Endothelial cell of umbilical vein (primary cell): ENCODE measurements around the gene LRG1. TPM values are rescaled to one million over a fixed set of nuclear protein-coding genes. Genes with fewer than 3 reads are reported as not detected.

Experiments used
- BruUV-seq: library from RNA; stranded (reverse); fragments of 400-500 nt; replicated peaks from 2 replicates; lab custom pipeline; 2021; lab: Mats Ljungman, UMichigan
- CTCF ChIA-PET: fragments of 300-600, 350-600 bp; sonication (Branson Sonifier 250); formaldehyde crosslinking; loops from one replicate; lab custom pipeline; 2021; ENCODE audit warnings: antibody characterized with exemption, inconsistent platforms; lab: Charles Lee
- POLR2A ChIA-PET: fragments of 300-600, 350-600 bp; sonication (Branson Sonifier 250); formaldehyde crosslinking; loops from one replicate; lab custom pipeline; 2021; ENCODE audit warnings: antibody characterized with exemption, inconsistent platforms; lab: Charles Lee
- DNase-seq: peaks from one replicate; pipeline ENCODE4 v3.0.0-alpha.2; 2011; ENCODE audit warnings: low read depth, low spot score
- FAIRE-seq: peaks from 2 replicates; lab custom pipeline; 2011; peaks lifted over from hg19 to GRCh38; lab: Jason Lieb, UNC
- H2AFZ ChIP-seq: 2 replicates; pipeline ENCODE4 v1.6.0; 2012; ENCODE audit warnings: low read depth, low read length, control low read depth, inconsistent platforms
- H3K27ac ChIP-seq: 2 replicates; pipeline ENCODE4 v1.5.1; 2011; ENCODE audit warnings: low read depth, mild to moderate bottlenecking, control low read depth, low read length, moderate library complexity; ENCODE audit not compliant: insufficient read depth
- H3K27me3 ChIP-seq, 2 experiments: 2 replicates each; pipeline versions ENCODE4 v1.6.0 to v1.6.1; 2011; ENCODE audit warnings: low read length in 2 of 2, mixed read lengths in 1 of 2; ENCODE audit not compliant: control insufficient read depth in 2 of 2, insufficient read depth in 2 of 2
- H3K36me3 ChIP-seq, 2 experiments: 2 replicates in 1 of 2; 3 replicates in 1 of 2; pipeline ENCODE4 v1.5.1; 2011; ENCODE audit warnings: low read length in 2 of 2, mild to moderate bottlenecking in 1 of 2, moderate library complexity in 1 of 2; ENCODE audit not compliant: control insufficient read depth in 2 of 2, insufficient read depth in 2 of 2; ENCODE audit errors: extremely low read depth in 1 of 2
- H3K4me1 ChIP-seq: 3 replicates; pipeline ENCODE4 v1.5.1; 2011; ENCODE audit warnings: mild to moderate bottlenecking, low read length; ENCODE audit not compliant: control insufficient read depth, insufficient read depth; ENCODE audit errors: extremely low read depth
- H3K4me2 ChIP-seq: 2 replicates; pipeline ENCODE4 v1.6.1; 2011; ENCODE audit warnings: low read length, control low read depth, mixed read lengths; ENCODE audit not compliant: insufficient read depth
- H3K4me3 ChIP-seq, 3 experiments: fragments of 200-600 bp in 1 of 3; sonication (generic), shearing (Covaris generic) in 1 of 3; replicated peaks in 1 of 3; 2 replicates each; pipeline ENCODE4 v1.5.1; 2011 to 2016; ENCODE audit warnings: control low read depth in 3 of 3, low read length in 3 of 3, mild to moderate bottlenecking in 2 of 3, inconsistent platforms in 1 of 3, low read depth in 1 of 3, moderate library complexity in 1 of 3; ENCODE audit not compliant: insufficient read depth in 1 of 3
- H3K79me2 ChIP-seq: 2 replicates; pipeline ENCODE4 v1.6.0; 2012; ENCODE audit warnings: low read length, inconsistent platforms; ENCODE audit not compliant: control insufficient read depth, insufficient read depth
- H3K9ac ChIP-seq: replicated peaks from 2 replicates; pipeline ENCODE3; 2011; ENCODE audit warnings: low read length, control low read depth; ENCODE audit not compliant: insufficient read depth; ENCODE audit errors: extremely low read depth
- H3K9me1 ChIP-seq: replicated peaks from 3 replicates; pipeline ENCODE4 v1.6.0; 2011; ENCODE audit warnings: mild to moderate bottlenecking, low read length; ENCODE audit not compliant: control insufficient read depth, insufficient read depth; ENCODE audit errors: extremely low read depth
- H3K9me3 ChIP-seq: replicated peaks from 2 replicates; pipeline ENCODE4 v1.5.1; 2012; ENCODE audit warnings: low read length, inconsistent platforms; ENCODE audit not compliant: control insufficient read depth, insufficient read depth
- H4K20me1 ChIP-seq: replicated peaks from 2 replicates; pipeline ENCODE3; 2011; ENCODE audit warnings: mild to moderate bottlenecking, low read length; ENCODE audit not compliant: control insufficient read depth, insufficient read depth; ENCODE audit errors: extremely low read depth
- EZH2 ChIP-seq: IDR thresholded peaks from 2 replicates; pipeline ENCODE4 v1.6.1; 2012; ENCODE audit warnings: borderline replicate concordance, low read depth, mild to moderate bottlenecking, moderate library complexity, low read length, inconsistent platforms; ENCODE audit not compliant: severe bottlenecking
- FOS ChIP-seq: IDR thresholded peaks from 2 replicates; pipeline ENCODE4 v1.6.1; 2011; ENCODE audit warnings: mild to moderate bottlenecking, low read length, moderate library complexity, borderline replicate concordance; ENCODE audit not compliant: insufficient read depth
- GATA2 ChIP-seq: IDR thresholded peaks from 2 replicates; pipeline ENCODE4 v1.7.0; 2011; ENCODE audit warnings: low read depth, mild to moderate bottlenecking, moderate library complexity, mixed read lengths, low read length; ENCODE audit not compliant: insufficient read length, insufficient read depth
- JUN ChIP-seq: IDR thresholded peaks from 2 replicates; pipeline ENCODE4 v1.6.1; 2011; ENCODE audit warnings: borderline replicate concordance, low read depth; ENCODE audit not compliant: insufficient read length, insufficient read depth
- MYC ChIP-seq: IDR thresholded peaks from one replicate; pipeline ENCODE4 v1.6.1; 2011; ENCODE audit warnings: mild to moderate bottlenecking, low read depth, low read length
- POLR2A ChIP-seq: IDR thresholded peaks from 2 replicates; pipeline ENCODE4 v1.6.1; 2012; ENCODE audit warnings: low read depth, mild to moderate bottlenecking, control low read depth, low read length
- POLR2AphosphoS5 ChIP-seq: IDR thresholded peaks from 2 replicates; pipeline ENCODE4 v1.6.1; 2012; ENCODE audit warnings: low read depth, mild to moderate bottlenecking, control low read depth, low read length, moderate library complexity; ENCODE audit not compliant: insufficient read depth
- dilution Hi-C: fragments of 300-500 bp; cut with MboI; formaldehyde crosslinking; loops from one replicate; pipeline ENCODE4 v1.15.0; 2019; ENCODE audit warnings: low sequenced_read_pairs; ENCODE audit not compliant: extremely low pct_ligation_motif_present
- intact Hi-C: fragments of 100-400 bp; cut with micrococcal nuclease; formaldehyde crosslinking; loops from one replicate; pipeline ENCODE4 v1.10.0; 2022
- polyA plus RNA-seq, 4 experiments: library from polyadenylated mRNA; depleted of rRNA in 3 of 4; stranded (reverse) in 3 of 4; unstranded in 1 of 4; fragments of >200 nt; gene quantifications; 2 replicates each; pipeline versions ENCODE4 v1.2.1 to v1.2.3, GENCODE V29; 2011 to 2012; ENCODE audit warnings: missing spikeins in 1 of 4
- total RNA-seq: library from RNA; stranded (reverse); gene quantifications from 2 replicates; pipeline ENCODE4 v1.2.3, GENCODE V29; 2021
- TF ChIP-seq, protein P1 (sequence below): IDR thresholded peaks from 2 replicates; pipeline ENCODE4 v1.6.1; 2011; ENCODE audit not compliant: insufficient read depth, insufficient read length
- TF ChIP-seq, protein P2 (sequence below), 2 donors: IDR thresholded peaks; 1 replicate in 1 of 2; 2 replicates in 1 of 2; pipeline ENCODE4 v1.5.1; 2011; ENCODE audit warnings: low read length in 2 of 2, mild to moderate bottlenecking in 2 of 2, moderate library complexity in 2 of 2, control low read depth in 1 of 2, inconsistent platforms in 1 of 2, low read depth in 1 of 2; ENCODE audit not compliant: insufficient read depth in 1 of 2; ENCODE audit errors: extremely low read depth in 1 of 2

The LRG1 gene
- total and polyA plus RNA-seq, 2 donors (not counting 3 experiments of a cell fraction or from before 2014, with no cell fraction given), result 0.21 to 0.31 TPM

DNA sequence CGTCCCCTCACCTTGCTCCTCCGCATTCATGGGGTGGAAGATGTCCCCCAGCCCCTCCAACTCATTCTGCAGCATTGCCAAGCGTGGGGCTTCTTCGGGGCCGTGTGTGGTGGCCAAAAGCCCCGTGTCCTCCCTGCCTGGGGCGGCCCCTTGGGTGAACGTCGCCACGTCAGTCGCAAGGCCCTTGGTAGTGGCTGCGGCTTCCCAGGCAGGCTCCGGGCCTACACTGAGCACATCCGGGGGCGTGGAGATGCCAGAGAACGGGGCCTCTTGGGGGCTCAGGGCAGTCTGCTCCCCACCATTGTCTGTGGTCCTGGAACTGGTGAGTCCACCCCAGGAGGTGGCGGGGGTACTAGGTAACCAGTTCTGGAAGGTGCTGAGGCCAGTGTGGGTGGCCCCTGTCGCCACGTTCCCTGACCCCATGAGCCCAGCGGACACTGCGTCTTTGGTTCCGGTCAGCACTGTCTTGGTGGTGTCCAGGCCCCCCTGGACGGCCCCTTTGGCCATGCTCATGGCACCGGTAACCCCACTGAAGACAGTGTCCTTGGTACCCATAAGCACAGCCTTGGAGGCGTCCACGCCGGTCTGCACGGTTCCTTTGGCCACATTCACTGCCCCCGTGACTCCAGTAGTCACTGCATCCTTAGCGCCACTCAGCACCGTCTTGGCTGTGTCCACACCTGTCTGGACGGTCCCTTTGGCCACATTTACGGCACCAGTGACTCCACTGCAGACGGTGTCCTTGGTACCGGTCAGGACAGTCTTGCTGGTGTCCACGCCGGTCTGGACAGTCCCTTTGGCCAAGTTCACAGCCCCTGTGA, 29.2 kb downstream of the LRG1 start:
- no peak overlapping the region for H3K4me2 ChIP-seq
- POLR2A ChIA-PET, result no interaction called here
- peaks cover 10% of the 10 kb centered on the region for H3K4me1 ChIP-seq
- H3K9me3 ChIP-seq, result no peaks in the 10 kb centered on the region
- H2AFZ ChIP-seq, result no peak overlapping the region
- no peak overlapping the region for H3K9ac ChIP-seq
- H3K9me1 ChIP-seq, result no peaks in the 10 kb centered on the region
- intact Hi-C loops (no loop called here), dilution Hi-C loops (no loop called here)
- no peak overlapping the region for H3K4me3 ChIP-seq
- H3K27ac ChIP-seq, result no peak overlapping the region
- FAIRE-seq, result no peak
- no peaks in the 10 kb centered on the region for H4K20me1 ChIP-seq
- TF ChIP-seq GATA2, result no peak
- no peak for TF ChIP-seq FOS
- no peak for TF ChIP-seq POLR2A
- TF ChIP-seq, protein P1, sequence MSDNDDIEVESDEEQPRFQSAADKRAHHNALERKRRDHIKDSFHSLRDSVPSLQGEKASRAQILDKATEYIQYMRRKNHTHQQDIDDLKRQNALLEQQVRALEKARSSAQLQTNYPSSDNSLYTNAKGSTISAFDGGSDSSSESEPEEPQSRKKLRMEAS, result no peak
- TF ChIP-seq POLR2AphosphoS5, result no peak
- no peak for TF ChIP-seq EZH2
- TF ChIP-seq, protein P2, sequence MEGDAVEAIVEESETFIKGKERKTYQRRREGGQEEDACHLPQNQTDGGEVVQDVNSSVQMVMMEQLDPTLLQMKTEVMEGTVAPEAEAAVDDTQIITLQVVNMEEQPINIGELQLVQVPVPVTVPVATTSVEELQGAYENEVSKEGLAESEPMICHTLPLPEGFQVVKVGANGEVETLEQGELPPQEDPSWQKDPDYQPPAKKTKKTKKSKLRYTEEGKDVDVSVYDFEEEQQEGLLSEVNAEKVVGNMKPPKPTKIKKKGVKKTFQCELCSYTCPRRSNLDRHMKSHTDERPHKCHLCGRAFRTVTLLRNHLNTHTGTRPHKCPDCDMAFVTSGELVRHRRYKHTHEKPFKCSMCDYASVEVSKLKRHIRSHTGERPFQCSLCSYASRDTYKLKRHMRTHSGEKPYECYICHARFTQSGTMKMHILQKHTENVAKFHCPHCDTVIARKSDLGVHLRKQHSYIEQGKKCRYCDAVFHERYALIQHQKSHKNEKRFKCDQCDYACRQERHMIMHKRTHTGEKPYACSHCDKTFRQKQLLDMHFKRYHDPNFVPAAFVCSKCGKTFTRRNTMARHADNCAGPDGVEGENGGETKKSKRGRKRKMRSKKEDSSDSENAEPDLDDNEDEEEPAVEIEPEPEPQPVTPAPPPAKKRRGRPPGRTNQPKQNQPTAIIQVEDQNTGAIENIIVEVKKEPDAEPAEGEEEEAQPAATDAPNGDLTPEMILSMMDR (IDR thresholded peaks at IDR 0.05; ENCODE audit: extremely low read depth in 1 of 2, insufficient read depth in 1 of 2, low read depth in 1 of 2, low read length in 2 of 2), result no peak
- no peak for TF ChIP-seq MYC
- TF ChIP-seq JUN, result no peak
- H3K27me3 ChIP-seq, result no peaks in the 10 kb centered on the region
- no TSS peak for BruUV-seq
- CTCF ChIA-PET, result interaction anchor here (4.7 kb wide), 1 partner anchor 14 kb away, joined by 54 read pairs; no protein-coding TSS in a partner anchor
- no peak for DNase-seq
- H3K36me3 ChIP-seq, result no peaks in the 10 kb centered on the region
- H3K79me2 ChIP-seq, result no peaks in the 10 kb centered on the region
